Measurements from ENCODE around the gene CASP8AP2.

- no peak for TF ChIP-seq TAF1 (IDR thresholded peaks at IDR 0.05; ENCODE audit: low read depth)
- no peak for TF ChIP-seq POLR2AphosphoS5 (IDR thresholded peaks at IDR 0.05)
- TF ChIP-seq, protein P1, sequence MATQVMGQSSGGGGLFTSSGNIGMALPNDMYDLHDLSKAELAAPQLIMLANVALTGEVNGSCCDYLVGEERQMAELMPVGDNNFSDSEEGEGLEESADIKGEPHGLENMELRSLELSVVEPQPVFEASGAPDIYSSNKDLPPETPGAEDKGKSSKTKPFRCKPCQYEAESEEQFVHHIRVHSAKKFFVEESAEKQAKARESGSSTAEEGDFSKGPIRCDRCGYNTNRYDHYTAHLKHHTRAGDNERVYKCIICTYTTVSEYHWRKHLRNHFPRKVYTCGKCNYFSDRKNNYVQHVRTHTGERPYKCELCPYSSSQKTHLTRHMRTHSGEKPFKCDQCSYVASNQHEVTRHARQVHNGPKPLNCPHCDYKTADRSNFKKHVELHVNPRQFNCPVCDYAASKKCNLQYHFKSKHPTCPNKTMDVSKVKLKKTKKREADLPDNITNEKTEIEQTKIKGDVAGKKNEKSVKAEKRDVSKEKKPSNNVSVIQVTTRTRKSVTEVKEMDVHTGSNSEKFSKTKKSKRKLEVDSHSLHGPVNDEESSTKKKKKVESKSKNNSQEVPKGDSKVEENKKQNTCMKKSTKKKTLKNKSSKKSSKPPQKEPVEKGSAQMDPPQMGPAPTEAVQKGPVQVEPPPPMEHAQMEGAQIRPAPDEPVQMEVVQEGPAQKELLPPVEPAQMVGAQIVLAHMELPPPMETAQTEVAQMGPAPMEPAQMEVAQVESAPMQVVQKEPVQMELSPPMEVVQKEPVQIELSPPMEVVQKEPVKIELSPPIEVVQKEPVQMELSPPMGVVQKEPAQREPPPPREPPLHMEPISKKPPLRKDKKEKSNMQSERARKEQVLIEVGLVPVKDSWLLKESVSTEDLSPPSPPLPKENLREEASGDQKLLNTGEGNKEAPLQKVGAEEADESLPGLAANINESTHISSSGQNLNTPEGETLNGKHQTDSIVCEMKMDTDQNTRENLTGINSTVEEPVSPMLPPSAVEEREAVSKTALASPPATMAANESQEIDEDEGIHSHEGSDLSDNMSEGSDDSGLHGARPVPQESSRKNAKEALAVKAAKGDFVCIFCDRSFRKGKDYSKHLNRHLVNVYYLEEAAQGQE (IDR thresholded peaks at IDR 0.05; ENCODE audit: borderline replicate concordance), result no peak
These were observed 650 bp upstream of the CASP8AP2 start for GRCh38 chr6:89828988-89829471.
